ENCODE results near the gene NSRP1. TPM values are rescaled to one million over a fixed set of nuclear protein-coding genes. Genes with fewer than 3 reads are reported as not detected.

Gene NSRP1
- total and polyA plus RNA-seq, 4 donors: 7.0 to 25.7 (median 9.9) TPM

DNA sequence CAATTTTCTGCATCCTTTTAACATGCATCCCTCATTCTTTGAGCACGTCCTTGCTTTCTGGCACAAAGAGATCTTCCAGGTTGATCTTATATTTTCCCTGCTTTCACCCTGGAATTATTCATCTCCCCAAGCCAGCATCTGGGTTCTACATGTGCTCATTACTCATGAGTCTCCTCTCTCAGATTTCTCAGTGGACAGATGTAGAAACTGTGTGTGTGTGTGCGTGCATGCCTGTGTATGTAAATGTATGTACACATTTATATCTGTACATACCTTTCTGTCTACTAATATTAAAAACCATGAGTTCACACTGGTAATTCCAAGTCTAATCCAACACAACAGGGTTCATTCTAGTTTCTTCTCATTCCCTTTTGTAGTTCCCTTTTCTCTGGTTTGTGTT lies 41.9 kb upstream of the NSRP1 start (continued):
- TF ChIP-seq, protein P1, sequence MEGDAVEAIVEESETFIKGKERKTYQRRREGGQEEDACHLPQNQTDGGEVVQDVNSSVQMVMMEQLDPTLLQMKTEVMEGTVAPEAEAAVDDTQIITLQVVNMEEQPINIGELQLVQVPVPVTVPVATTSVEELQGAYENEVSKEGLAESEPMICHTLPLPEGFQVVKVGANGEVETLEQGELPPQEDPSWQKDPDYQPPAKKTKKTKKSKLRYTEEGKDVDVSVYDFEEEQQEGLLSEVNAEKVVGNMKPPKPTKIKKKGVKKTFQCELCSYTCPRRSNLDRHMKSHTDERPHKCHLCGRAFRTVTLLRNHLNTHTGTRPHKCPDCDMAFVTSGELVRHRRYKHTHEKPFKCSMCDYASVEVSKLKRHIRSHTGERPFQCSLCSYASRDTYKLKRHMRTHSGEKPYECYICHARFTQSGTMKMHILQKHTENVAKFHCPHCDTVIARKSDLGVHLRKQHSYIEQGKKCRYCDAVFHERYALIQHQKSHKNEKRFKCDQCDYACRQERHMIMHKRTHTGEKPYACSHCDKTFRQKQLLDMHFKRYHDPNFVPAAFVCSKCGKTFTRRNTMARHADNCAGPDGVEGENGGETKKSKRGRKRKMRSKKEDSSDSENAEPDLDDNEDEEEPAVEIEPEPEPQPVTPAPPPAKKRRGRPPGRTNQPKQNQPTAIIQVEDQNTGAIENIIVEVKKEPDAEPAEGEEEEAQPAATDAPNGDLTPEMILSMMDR (IDR thresholded peaks at IDR 0.05; ENCODE audit: low read depth, low read length, missing input control): no peak
- TF ChIP-seq HNF4G (IDR thresholded peaks at IDR 0.05) (no peak), FOXA2 (IDR thresholded peaks at IDR 0.05) (no peak), RAD21 (IDR thresholded peaks at IDR 0.05) (no peak), RXRA (IDR thresholded peaks at IDR 0.05) (no peak), YY1 (IDR thresholded peaks at IDR 0.05) (no peak), HNF4A (conservative IDR thresholded peaks at IDR 0.05) (no peak), NR2F2 (IDR thresholded peaks at IDR 0.05) (no peak)

DNA sequence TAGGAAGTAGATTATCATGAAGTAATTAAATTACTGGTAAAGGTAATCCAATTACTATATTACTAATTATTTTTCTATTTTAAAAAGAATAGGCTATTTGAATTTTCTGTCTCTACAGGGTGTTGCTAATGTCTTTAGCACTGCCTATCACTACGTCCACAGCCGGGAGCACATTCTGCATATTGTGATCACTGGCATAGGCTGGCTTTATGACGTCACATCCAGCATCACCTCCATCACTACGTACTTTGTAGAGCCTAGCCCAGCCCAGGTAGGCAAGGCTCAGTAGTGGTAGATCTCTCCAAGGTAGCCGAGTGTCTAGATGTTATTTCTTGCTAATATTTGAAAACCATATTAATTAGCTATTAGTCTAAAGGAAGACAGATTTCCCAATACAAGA lies 33.8 kb upstream of the NSRP1 start:
- H3K4me3 ChIP-seq (ENCODE audit: low read depth in 1 of 3, low read length in 3 of 3): no peak overlapping the region
- 90% methylated on average over 5 of the region's 5 CpGs for WGBS
- no peaks in the 10 kb centered on the region for H3K36me3 ChIP-seq (ENCODE audit: control insufficient read depth in 4 of 4, insufficient read depth in 3 of 4, low read depth in 1 of 4, low read length in 3 of 4)
- no peaks in the 10 kb centered on the region for H3K4me1 ChIP-seq (ENCODE audit: control insufficient read depth in 4 of 4, insufficient read depth in 4 of 4, low read length in 3 of 4)
- H3K9me3 ChIP-seq (ENCODE audit: control insufficient read depth in 4 of 4, low read length in 3 of 4): no peaks in the 10 kb centered on the region
- DNase-seq (ENCODE audit: low spot score): no peak
- TF ChIP-seq, protein P2, sequence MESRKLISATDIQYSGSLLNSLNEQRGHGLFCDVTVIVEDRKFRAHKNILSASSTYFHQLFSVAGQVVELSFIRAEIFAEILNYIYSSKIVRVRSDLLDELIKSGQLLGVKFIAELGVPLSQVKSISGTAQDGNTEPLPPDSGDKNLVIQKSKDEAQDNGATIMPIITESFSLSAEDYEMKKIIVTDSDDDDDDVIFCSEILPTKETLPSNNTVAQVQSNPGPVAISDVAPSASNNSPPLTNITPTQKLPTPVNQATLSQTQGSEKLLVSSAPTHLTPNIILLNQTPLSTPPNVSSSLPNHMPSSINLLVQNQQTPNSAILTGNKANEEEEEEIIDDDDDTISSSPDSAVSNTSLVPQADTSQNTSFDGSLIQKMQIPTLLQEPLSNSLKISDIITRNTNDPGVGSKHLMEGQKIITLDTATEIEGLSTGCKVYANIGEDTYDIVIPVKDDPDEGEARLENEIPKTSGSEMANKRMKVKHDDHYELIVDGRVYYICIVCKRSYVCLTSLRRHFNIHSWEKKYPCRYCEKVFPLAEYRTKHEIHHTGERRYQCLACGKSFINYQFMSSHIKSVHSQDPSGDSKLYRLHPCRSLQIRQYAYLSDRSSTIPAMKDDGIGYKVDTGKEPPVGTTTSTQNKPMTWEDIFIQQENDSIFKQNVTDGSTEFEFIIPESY (IDR thresholded peaks at IDR 0.05): no peak
- TF ChIP-seq GABPA (IDR thresholded peaks at IDR 0.05 in 1 of 2, conservative IDR thresholded peaks at IDR 0.05 in 1 of 2) (no peak), TAF1 (conservative IDR thresholded peaks at IDR 0.05) (no peak), HNF4A (conservative IDR thresholded peaks at IDR 0.05) (no peak), FOXA2 (IDR thresholded peaks at IDR 0.05) (no peak)
- TF ChIP-seq, protein P3, sequence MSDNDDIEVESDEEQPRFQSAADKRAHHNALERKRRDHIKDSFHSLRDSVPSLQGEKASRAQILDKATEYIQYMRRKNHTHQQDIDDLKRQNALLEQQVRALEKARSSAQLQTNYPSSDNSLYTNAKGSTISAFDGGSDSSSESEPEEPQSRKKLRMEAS (IDR thresholded peaks at IDR 0.05): no peak
- no peak overlapping the region for H3K9ac ChIP-seq (ENCODE audit: low read depth in 1 of 2, low read length in 2 of 2)
- H3K27me3 ChIP-seq (ENCODE audit: control insufficient read depth in 4 of 4, insufficient read depth in 4 of 4, low read length in 3 of 4): peaks cover 0 to 3% (median 0%) of the 10 kb centered on the region in 4 donors
- H3K27ac ChIP-seq (ENCODE audit: low read depth in 1 of 2, low read length in 2 of 2): no peak overlapping the region

DNA sequence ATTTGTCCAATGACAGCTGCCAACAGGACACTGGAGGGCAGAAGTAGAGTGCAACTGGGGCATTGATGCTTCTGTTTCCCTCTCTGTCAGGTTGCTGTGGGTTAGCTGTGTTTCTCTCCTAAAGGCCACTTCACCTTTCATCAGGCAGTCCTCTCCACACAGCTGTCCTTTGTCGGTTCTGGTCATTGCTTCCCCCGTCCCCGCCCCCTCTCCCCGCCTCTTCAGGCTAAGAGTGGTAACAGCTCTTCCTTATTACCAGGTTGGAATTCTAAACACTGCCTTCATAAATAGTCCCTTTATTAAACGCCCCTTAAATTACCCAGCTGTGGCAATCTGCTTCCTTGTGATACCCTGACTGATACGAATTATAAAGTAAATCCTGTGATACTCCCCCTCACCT lies 31.8 kb upstream of the NSRP1 start:
- Histone ChIP-seq H3K4me1 (ENCODE audit: control insufficient read depth in 4 of 4, insufficient read depth in 4 of 4, low read length in 3 of 4) (no peaks in the 10 kb centered on the region), H3K9ac (ENCODE audit: low read depth in 1 of 2, low read length in 2 of 2) (no peak overlapping the region), H3K4me3 (ENCODE audit: low read depth in 1 of 3, low read length in 3 of 3) (no peak overlapping the region), H3K27me3 (ENCODE audit: control insufficient read depth in 4 of 4, insufficient read depth in 4 of 4, low read length in 3 of 4) (peaks cover 0 to 3% (median 0%) of the 10 kb centered on the region in 4 donors), H3K36me3 (ENCODE audit: control insufficient read depth in 4 of 4, insufficient read depth in 3 of 4, low read depth in 1 of 4, low read length in 3 of 4) (no peaks in the 10 kb centered on the region), H3K9me3 (ENCODE audit: control insufficient read depth in 4 of 4, low read length in 3 of 4) (no peaks in the 10 kb centered on the region), H3K27ac (ENCODE audit: low read depth in 1 of 2, low read length in 2 of 2) (no peak overlapping the region)
- WGBS: 49% methylated on average over 6 of the region's 6 CpGs
- DNase-seq (ENCODE audit: low spot score): no peak
- TF ChIP-seq, protein P3 (IDR thresholded peaks at IDR 0.05): no peak
- TF ChIP-seq FOXA1 (IDR thresholded peaks at IDR 0.05): no peak
- TF ChIP-seq RXRA (IDR thresholded peaks at IDR 0.05): no peak
- TF ChIP-seq EGR1 (IDR thresholded peaks at IDR 0.05; ENCODE audit: low read depth in 2 of 2): no peak
- no peak for TF ChIP-seq YY1 (IDR thresholded peaks at IDR 0.05)
- no peak for TF ChIP-seq HNF4G (IDR thresholded peaks at IDR 0.05)
- TF ChIP-seq, protein P4, sequence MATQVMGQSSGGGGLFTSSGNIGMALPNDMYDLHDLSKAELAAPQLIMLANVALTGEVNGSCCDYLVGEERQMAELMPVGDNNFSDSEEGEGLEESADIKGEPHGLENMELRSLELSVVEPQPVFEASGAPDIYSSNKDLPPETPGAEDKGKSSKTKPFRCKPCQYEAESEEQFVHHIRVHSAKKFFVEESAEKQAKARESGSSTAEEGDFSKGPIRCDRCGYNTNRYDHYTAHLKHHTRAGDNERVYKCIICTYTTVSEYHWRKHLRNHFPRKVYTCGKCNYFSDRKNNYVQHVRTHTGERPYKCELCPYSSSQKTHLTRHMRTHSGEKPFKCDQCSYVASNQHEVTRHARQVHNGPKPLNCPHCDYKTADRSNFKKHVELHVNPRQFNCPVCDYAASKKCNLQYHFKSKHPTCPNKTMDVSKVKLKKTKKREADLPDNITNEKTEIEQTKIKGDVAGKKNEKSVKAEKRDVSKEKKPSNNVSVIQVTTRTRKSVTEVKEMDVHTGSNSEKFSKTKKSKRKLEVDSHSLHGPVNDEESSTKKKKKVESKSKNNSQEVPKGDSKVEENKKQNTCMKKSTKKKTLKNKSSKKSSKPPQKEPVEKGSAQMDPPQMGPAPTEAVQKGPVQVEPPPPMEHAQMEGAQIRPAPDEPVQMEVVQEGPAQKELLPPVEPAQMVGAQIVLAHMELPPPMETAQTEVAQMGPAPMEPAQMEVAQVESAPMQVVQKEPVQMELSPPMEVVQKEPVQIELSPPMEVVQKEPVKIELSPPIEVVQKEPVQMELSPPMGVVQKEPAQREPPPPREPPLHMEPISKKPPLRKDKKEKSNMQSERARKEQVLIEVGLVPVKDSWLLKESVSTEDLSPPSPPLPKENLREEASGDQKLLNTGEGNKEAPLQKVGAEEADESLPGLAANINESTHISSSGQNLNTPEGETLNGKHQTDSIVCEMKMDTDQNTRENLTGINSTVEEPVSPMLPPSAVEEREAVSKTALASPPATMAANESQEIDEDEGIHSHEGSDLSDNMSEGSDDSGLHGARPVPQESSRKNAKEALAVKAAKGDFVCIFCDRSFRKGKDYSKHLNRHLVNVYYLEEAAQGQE (IDR thresholded peaks at IDR 0.05): no peak
- TF ChIP-seq NR2F2 (IDR thresholded peaks at IDR 0.05): no peak
- no peak for TF ChIP-seq RAD21 (IDR thresholded peaks at IDR 0.05)
- TF ChIP-seq JUND (IDR thresholded peaks at IDR 0.05): no peak
- TF ChIP-seq, protein P2 (IDR thresholded peaks at IDR 0.05): no peak
- no peak for TF ChIP-seq SP1 (IDR thresholded peaks at IDR 0.05)
- no peak for TF ChIP-seq HNF4A (conservative IDR thresholded peaks at IDR 0.05)
- TF ChIP-seq, protein P5, sequence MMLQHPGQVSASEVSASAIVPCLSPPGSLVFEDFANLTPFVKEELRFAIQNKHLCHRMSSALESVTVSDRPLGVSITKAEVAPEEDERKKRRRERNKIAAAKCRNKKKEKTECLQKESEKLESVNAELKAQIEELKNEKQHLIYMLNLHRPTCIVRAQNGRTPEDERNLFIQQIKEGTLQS (IDR thresholded peaks at IDR 0.05): no peak
- TF ChIP-seq GABPA (IDR thresholded peaks at IDR 0.05 in 1 of 2, conservative IDR thresholded peaks at IDR 0.05 in 1 of 2): no peak
- TF ChIP-seq TAF1 (conservative IDR thresholded peaks at IDR 0.05): no peak
- TF ChIP-seq FOXA2 (IDR thresholded peaks at IDR 0.05): no peak
